GM19372 (cell line): ENCODE results near the gene DMRT1.

ENCODE experiments used
- ATAC-seq: cut with Tn5 transposase; IDR thresholded peaks from one replicate; pipeline ENCODE4 v1.9.1; 2021; ENCODE audit warnings: mild to moderate bottlenecking, low read depth, moderate library complexity; ENCODE audit not compliant: unreplicated experiment

The DMRT1 gene

DNA sequence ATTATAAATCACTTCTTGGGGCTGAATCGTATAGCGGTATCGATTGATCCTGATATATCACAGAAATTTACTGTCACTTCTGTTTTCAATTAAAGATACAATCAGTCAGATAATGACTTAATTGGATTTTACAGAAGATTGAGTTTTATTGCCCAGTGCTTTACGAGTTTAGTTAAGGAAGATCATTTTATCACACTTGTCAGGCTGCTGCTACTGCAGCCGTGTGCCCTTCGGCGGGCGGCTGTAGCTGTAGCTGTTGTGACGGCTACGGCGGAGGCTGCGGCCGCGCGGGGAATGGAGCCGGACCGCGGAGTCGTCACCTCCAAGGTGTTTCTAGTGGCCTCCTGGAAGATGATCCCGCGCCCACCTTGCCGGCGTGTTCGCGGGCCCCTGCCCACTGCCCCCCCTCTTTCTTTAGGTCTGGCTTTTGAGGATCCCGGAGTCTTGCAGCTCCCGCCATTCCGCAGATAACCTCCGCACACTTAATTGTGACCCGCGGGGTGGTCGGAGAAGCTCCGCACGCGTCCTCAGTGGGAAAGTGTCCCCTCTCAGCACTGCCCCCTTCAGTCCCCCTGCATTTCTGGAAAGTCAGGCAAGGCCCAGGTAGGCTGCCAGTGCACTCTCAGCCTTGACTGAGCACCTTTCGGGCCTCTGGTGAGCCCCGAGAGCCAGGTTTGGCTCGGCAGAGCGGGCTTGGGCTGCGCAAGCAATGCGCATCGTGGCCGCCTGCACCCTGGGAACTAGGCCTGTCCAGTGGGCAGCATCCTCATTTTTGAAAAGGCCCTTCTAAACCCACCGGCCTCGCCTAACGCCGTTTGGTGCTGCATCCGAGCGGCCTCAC lies 128.0 kb downstream of the DMRT1 start:
- no peak for ATAC-seq

DNA sequence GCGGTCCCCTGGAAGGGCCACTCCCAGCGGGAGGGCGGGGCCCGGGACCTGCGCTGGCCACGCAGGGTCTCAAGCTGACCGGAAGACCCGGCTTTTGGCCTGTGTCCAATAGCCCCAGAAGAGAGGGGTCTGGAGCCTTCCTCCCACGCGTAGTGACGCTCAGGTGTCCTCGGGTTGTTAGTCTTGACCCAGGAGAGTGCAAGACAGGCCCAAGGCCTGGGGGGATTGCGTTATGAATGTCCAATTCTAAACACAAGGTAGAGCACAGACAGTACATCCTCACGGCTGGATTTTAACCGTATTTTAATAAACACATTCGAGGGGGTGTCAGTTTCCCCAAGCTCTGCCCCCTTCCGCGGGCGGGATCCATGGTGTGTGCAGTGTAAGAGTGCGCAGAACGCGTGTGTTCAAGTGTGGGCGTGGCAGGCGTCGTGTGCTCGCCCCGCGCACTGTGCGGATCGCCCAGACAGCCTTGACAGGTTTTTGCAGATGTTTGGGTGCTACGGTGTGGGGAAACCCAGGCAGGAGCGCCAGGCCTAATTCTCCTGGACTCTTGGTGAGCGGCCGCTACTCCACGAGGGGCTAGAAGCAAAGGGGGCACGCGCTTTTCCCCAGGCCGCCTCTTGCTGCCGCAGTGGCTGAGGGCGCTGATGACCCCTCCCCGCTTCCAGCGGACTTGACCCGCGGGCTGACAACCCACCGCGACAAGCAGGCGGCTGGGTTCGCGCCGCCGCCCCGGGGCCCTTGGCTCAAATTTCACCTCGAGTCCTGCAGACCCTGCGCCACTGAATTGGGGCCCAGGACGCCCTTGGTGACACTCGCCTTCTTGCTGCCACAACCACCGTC lies 128.9 kb downstream of the DMRT1 start:
- ATAC-seq = no peak

DNA sequence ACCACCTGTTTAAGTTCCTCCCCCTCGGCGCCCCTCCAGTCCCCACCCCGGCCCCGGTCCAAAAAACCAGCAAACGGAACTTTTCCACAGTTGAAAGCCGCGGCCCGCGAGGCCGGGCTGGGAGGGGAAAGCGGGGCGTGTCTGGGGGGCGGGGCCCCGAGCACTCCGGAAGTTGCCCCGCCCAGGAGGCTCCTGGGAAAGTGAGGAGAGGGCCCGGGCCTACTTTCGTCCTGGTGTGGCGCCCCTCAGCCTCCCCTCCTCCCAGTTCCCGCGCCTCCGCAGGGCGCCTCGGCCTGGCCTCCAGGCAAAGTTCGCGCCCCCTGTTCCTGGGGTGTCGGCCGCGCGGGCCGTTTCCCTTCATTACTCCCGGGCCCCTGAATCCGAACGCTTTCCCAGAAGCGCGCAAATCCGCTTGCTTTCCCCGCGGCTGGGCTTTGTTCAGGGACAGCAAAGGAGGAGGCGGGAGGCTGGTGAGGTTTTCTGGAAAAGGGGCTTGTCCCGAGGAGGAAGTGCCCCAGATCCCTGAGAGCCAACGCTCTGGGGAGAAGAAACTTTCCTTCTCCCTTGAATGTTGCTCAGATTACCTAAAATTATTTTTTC lies 130.5 kb downstream of the DMRT1 start:
- no peak for ATAC-seq

DNA sequence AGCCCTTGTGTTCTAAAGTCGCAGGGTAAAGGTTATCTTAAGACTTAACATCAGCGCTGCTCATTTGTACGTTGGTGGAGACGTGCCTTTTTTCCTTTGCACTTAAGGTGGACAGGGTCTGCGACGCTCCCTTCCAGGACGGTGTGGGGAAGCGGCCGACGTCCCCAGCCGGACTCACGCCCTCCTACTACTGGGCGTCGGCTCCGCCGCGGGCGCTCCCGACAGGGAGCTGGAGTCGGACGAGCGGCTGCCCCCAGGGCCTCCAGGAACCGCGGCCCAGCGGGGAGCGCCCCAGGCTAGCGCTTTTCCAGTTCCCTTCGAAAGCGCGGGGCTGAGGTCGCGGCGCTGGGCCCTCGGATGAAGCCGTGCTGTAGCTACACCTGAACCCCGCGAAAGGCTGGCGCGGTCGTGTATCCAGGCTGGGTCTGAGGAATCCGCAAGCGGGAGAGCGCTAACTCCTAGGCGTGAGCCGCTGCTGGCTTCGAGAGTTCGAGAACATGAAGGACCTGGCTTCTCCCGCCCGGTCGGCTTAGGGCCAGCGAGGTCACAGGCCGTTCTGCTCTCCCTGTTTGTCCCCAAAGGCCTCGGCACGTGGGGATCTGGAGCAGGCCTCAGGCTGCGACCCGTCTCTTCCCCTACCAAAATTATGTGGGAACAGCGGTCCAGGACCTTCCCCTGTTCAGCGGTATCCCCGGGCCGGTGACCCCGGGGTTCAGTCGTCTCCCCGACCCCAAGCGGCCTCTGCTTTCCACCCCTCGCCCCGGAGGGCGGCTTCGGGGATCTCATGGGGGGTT lies 131.2 kb downstream of the DMRT1 start:
- no peak for ATAC-seq

DNA sequence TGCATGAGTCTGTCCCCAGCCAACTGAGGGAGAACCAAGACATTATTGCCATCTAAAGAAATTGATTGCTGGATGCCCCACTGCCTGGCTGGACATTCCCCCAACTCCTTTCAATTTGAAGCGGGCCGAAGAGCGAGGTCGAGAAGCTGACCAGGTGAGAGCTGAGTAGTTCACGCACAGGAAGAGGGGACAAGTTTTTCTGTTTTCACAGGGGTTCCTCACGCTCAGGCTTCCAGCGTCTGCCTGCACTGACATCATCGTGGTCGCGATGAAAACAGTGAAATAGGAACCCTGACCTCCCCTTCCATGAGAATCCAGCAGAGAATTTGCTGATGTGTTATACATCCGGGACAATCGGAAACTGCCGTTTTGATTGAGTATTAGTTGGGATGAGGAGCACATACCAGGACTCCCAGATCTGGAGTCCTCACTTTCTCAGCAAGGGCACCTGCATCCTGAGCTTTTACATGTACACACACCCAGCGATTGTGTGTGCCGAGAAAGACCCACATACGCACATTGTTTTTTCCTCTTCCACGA lies 131.9 kb downstream of the DMRT1 start:
- ATAC-seq = no peak

DNA sequence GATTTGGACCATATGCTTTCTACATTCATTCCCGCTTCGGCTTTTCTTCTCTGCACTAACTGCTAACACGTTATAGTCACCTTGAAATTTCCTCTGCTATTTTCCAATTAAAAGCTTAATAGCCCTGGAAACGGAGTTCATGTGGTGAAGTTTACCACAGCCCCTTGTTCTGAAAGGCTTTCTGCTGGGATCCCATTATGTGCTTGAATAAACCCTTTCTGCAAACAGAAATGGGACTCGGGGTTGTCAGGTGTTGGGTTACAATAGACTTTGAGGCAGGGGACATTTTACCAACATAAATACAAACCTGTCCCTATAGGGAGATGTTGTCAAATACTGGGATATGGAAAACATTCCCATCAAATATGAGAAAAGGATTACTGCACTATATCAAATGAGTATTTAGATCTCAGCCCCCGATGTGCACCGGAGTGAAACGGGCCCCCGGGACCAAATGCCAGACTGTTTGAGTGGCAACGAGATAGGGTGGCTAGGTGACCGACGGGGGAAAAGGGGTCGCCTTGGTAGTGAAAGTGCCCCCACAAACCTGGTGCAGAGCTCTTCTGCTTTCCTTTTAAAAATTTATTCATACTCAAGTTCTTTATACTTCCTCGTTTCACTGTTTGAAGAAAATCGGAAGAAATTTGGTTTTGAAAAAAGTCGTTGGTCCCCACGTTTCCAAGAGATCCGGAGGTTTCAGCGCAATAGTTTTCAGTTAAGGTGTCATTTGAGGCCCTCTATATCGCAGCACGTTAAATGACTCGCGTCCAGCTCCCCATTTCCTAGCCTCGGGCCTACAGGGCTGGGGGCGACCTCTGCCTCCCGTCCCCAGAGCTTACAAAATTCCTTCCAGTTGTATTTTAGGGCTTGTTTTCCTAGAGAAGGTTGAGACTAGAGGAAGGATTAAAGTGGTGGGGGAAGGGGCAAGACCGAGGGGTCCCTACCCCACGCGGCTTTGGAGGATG lies 132.8 kb downstream of the DMRT1 start:
- no peak for ATAC-seq

DNA sequence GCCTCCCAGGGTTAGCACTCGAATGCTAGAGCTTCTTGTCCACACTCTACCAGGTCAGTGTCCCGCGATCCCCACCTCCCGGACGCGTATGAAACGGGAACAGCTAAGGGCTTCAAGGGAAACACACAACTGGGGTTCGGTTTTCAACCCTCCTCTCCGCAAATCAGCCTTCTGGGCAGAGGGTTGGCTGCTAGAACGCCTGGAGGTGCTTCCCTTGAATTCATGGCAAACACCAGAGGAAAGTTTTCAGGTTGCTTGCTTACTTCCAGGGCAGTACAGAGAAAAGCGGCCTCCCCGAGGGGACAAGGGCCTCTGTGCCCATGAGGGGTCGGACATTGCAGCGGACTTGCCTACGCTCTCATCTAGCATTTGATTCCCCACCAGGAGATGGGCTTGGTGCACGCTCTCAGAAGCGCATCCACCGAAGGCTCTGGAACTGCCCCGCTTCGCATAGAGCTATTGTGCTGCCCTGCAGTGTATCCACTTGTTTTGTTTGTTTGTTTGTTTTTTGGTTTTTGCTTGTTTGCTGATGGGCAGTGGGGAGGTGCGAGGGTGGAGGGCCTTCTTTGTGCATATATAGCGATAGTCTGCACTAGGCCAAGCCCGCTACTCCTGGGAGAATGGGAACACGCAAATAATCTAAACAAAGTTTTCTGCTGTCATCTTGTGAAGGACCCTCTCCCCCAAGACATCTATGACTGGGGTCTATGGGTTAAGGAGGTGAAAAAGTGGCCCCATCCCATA lies 133.7 kb downstream of the DMRT1 start:
- no peak for ATAC-seq

DNA sequence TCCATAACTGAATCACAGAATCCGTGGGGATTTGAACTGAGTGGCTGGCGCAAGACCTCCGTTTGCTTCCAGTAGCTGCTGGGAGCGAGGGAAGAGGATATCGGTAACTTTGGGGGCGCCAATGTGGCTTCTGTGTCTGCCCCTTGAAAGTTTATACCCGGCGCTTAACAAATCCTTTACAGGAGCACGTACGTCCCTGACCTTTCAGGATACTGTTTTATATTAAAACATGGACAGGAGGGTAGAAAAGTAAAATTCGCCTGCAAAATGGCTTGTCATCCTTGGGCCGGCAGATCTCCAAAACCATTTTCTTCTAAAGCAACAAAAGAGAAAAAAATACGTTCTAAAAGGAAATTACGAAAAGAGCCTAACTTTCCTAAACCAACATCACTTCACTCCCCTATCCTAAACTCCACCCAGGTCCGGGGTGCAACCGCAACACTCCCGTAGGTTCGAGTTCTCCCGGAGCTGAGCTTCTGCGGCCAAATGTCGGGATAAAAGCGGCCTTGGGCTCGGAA lies 134.3 kb downstream of the DMRT1 start:
- ATAC-seq = no peak

DNA sequence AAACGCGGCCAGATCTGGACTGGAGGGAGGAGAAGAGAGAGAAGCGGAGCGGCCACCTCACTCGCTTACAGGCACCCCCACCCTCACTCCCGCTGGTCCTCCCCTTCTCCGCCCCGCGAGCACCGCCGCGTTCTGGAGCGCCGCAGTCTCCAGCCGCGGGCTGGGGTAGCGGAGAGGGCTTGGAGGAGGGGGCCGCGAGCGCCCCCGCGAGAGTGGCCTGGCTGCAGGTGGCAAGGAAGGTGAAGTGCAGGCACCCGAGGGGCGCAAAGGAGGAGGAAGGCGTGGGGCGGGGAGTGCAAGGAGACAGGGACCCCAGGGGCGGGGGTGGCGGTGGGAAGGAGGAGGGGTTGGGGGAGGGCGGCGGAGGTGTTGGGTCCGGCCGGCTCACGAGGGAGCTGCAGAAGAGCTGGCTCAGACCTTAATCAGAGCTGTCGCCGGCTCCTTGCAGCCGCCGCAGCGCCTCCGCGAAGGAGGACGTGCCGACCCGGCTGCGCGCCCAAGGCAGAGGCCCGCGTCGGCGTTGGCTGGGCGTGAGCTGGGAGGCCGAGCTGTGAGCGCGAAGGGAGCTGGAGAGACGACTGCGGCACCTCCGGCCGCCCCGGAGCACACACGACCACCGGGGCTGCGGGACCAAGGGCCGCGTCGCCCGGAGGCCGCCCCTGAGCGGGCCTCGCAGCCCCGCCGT lies 134.9 kb downstream of the DMRT1 start, which contains the start of gene DMRT3:
DMRT3 (plus strand) TSS at position 398 of the 685 bp plus-strand sequence. CDS start 347 bp downstream, outside the sequence.
- no peak for ATAC-seq

DNA sequence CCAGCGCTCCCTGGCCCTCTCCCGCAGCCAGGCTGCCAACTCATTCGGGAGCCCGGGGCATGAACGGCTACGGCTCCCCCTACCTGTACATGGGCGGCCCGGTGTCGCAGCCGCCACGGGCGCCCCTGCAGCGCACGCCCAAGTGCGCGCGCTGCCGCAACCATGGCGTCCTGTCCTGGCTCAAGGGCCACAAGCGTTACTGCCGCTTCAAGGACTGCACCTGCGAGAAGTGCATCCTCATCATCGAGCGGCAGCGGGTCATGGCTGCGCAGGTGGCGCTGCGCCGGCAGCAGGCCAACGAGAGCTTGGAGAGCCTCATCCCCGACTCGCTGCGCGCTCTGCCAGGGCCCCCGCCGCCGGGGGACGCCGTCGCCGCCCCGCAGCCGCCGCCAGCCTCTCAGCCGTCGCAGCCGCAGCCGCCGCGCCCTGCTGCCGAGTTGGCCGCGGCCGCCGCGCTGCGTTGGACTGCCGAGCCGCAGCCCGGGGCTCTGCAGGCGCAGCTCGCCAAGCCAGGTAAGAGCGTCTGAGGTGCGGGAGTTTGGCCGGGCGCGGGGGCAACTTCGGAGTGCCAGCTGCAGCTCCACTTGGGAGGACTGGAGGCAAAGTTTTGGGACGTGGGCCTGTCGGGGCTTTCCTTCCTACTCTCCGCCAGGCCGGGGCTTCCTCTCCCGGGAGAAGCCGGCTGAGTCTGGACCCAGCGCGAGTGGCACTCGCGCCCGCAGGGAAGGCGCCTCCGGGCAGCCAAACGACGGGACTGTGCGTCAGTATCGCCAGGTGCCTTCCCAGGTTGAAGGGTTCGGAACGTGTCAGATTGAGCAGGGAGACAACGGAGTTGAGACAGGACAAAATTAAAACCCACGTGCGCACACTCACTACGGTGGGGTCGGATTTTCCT lies 135.7 kb downstream of the DMRT1 start:
- no peak for ATAC-seq

DNA sequence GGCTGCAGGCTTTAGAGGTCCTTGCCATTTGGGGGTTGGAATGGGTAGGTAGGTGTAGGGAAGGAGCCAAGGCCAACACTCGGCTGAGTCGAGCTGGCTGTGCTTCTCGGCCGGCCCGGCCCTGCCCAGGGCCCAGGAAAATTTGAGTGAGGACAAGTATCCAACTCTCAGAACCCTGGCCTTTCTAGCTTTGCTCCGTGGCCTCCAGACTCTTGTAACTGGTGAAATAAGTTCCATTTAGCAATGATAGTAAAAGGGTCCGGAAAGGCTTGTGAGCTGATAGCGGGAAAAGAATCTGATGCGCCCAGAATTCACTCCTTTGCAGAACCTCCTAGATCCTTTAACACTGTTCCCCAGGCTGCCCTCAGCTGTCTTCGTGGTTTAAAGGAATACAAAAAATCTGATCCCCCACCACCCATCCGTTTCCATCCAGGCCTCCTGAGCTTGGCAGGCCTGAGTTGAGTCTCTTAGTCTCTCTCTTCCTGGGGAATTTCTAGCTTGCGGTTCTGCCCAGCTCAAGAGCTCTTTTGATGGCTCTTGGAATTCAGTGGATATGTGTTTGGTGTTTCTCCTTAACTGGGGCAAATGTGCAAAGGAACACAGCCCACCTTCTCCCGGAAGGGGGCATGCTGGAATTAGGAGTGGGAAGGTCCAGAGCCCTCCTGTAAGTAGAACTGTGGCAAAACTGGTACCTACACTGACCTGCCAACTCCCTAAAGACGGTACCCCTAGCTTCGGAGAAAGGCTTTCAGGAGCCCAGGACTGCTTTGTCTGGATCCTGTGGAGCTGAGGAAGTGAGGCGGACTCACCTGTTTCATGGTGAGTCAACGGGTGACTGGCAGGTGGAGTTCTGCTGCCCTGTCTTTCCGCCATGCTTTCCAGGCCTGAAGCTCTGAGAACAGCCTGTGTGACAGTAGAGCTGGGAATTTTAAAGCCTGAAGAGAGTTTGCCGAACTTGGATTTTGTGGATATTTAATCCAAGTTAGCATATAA lies 136.6 kb downstream of the DMRT1 start:
- ATAC-seq = no peak

DNA sequence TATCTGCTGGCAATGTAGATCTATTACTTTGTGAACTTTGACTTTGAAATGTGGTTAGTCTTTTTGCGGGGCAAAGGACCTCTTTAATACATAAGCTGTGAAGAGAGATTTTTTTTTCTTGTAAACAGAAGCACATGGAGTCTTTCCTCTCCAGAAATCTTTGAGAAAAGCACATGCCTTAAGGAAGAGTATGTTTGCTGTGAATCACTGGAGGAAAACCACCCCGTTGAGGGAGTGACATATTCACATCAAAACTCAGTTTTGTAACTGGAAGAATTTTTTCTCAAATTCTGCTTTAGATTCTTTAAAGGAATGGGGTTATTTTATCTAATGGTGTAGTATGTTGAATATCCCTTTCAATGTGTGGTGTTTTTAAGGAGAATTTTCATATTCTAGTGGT lies 138.5 kb downstream of the DMRT1 start:
- no peak for ATAC-seq

DNA sequence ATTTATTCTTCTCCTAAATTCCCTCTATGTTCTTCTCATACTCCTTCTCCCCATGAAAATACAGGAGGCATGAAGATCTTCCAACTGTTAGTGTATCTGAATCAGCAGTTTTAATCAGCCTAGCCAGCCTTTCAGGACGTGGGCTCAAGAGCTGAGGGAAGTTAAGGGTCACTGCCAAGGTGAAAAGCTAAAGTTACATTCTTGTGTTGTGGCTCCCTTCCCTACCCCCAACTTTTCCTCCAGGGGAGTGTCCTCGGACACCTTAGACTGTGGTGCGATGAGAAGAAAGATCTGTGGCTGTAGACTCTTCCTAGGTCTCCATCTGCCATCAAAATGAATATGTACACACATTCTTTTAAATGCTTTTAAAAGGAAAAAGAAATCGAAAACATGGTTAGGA lies 139.1 kb downstream of the DMRT1 start:
- ATAC-seq = no peak

DNA sequence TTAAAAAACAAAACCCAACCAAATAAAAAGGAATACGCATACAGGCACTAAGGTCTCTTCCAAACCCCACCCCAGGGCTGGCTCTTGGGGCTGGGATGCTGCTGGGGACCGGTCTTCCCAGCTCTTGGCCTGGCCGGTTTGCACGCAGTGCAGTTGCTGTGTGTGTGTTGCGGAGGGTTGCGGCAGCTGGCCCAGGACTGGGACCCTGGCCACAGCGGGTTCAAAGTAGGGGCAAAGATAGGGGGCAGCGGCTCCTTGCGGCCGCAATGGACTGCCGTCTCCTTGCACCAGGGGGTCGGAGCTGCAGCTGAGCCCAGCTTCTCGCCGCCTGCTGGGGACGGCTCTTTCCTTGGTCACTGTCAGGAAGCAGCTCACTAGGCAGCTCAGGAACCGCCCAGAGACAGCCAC lies 140.0 kb downstream of the DMRT1 start:
- ATAC-seq = no peak
